ENCODE results near the gene UBA3.

DNA sequence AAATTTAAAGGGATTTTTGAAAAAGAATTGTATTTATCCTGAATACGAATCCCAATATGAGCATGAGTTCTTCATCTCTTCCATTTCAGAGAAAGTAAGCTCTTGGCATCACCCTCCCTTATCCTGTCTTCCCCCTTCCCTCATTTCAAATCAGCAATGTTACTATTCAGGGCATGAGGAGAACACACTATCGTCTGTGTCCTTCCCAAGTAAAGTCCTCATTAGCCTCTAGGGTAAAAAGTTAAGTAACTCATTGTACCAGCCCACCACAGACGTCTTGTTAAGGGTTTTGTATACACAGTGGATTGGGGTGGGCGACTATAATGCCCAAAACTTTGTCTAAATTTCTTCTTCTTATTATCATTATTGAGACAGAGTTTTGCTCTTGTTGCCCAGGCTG lies 19.4 kb upstream of the UBA3 start:
- no peak for TF ChIP-seq RAD21 (CRISPR knock-in tag; IDR thresholded peaks at IDR 0.05)
- TF ChIP-seq, protein P1, sequence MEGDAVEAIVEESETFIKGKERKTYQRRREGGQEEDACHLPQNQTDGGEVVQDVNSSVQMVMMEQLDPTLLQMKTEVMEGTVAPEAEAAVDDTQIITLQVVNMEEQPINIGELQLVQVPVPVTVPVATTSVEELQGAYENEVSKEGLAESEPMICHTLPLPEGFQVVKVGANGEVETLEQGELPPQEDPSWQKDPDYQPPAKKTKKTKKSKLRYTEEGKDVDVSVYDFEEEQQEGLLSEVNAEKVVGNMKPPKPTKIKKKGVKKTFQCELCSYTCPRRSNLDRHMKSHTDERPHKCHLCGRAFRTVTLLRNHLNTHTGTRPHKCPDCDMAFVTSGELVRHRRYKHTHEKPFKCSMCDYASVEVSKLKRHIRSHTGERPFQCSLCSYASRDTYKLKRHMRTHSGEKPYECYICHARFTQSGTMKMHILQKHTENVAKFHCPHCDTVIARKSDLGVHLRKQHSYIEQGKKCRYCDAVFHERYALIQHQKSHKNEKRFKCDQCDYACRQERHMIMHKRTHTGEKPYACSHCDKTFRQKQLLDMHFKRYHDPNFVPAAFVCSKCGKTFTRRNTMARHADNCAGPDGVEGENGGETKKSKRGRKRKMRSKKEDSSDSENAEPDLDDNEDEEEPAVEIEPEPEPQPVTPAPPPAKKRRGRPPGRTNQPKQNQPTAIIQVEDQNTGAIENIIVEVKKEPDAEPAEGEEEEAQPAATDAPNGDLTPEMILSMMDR (CRISPR knock-in tag; IDR thresholded peaks at IDR 0.05): no peak
- TF ChIP-seq, protein P2, sequence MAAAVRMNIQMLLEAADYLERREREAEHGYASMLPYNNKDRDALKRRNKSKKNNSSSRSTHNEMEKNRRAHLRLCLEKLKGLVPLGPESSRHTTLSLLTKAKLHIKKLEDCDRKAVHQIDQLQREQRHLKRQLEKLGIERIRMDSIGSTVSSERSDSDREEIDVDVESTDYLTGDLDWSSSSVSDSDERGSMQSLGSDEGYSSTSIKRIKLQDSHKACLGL (CRISPR knock-in tag; IDR thresholded peaks at IDR 0.05): no peak
- TF ChIP-seq POLR2A (IDR thresholded peaks at IDR 0.05; ENCODE audit: insufficient read depth in 1 of 2, low read depth in 2 of 2, low read length in 2 of 2): no peak
- TF ChIP-seq GMEB1 (CRISPR knock-in tag; IDR thresholded peaks at IDR 0.05; ENCODE audit: borderline replicate concordance): no peak
